HepG2 (cell line): ENCODE data around the gene EEA1. TPM values are rescaled to one million over a fixed set of nuclear protein-coding genes. Genes with fewer than 3 reads are reported as not detected.
A peak's percentile ranks its signal among the peaks of the same experiment; 100 is the strongest.

Experiments used
- KDM2A ChIP-seq: sonication (generic); formaldehyde crosslinking; IDR thresholded peaks from 2 replicates; pipeline ENCODE4 v1.4.0; 2020; ENCODE audit warnings: low read depth, missing genetic modification reagents, borderline replicate concordance
- PREB ChIP-seq: sonication (generic); formaldehyde crosslinking; IDR thresholded peaks from 2 replicates; pipeline ENCODE4 v1.4.0; 2020; ENCODE audit warnings: missing genetic modification reagents
- ZBTB20 ChIP-seq: sonication (generic); formaldehyde crosslinking; IDR thresholded peaks from 2 replicates; pipeline ENCODE4 v1.8.1; 2023; ENCODE audit warnings: missing genetic modification reagents, low read depth, mild to moderate bottlenecking, borderline replicate concordance
- ZNF280D ChIP-seq: sonication (generic); formaldehyde crosslinking; IDR thresholded peaks from 2 replicates; pipeline ENCODE4 v1.5.1; 2020; ENCODE audit warnings: mild to moderate bottlenecking, missing genetic modification reagents
- ZNF329 ChIP-seq: sonication (generic); formaldehyde crosslinking; IDR thresholded peaks from 2 replicates; pipeline ENCODE4 v1.9.0; 2021; ENCODE audit warnings: low read depth, mild to moderate bottlenecking, missing genetic modification reagents
- ZNF33A ChIP-seq: sonication (generic); formaldehyde crosslinking; IDR thresholded peaks from 2 replicates; pipeline ENCODE4 v1.5.1; 2020; ENCODE audit warnings: missing genetic modification reagents, mild to moderate bottlenecking, moderate library complexity, borderline replicate concordance
- ZNF33B ChIP-seq: sonication (generic); formaldehyde crosslinking; IDR thresholded peaks from 2 replicates; pipeline ENCODE4 v1.5.1; 2020; ENCODE audit warnings: mild to moderate bottlenecking, missing genetic modification reagents
- ZNF724P ChIP-seq: sonication (generic); formaldehyde crosslinking; IDR thresholded peaks from 2 replicates; pipeline ENCODE4 v1.8.0; 2022; ENCODE audit warnings: missing genetic modification reagents, borderline replicate concordance
- polyA plus RNA-seq, 8 experiments: library from polyadenylated mRNA; depleted of rRNA in 3 of 8; stranded (reverse) in 7 of 8; unstranded in 1 of 8; fragments of >200 nt; fragmentation: Illumina TruSeq in 4 of 8; extraction: Trizol in 4 of 8; gene quantifications; 2 replicates each; pipeline versions ENCODE4 v1.2.1 to v1.2.3, GENCODE V29; 2011 to 2016; ENCODE audit warnings: low read depth in 4 of 8, missing spikeins in 1 of 8, mixed read lengths in 1 of 8; ENCODE audit not compliant: insufficient read depth in 1 of 8
- total RNA-seq, 5 experiments: library from RNA; depleted of rRNA; stranded (reverse); fragments of >200 nt; fragmentation: Illumina TruSeq; extraction: Trizol; gene quantifications; 2 replicates each; pipeline ENCODE4 v1.2.3, GENCODE V29; 2016; ENCODE audit warnings: low read depth in 1 of 5
- TF ChIP-seq, protein P1 (sequence below): sonication (generic); formaldehyde crosslinking; IDR thresholded peaks from 2 replicates; pipeline ENCODE4 v1.4.0; 2020; ENCODE audit warnings: mild to moderate bottlenecking, missing genetic modification reagents, borderline replicate concordance
- TF ChIP-seq, protein P2 (sequence below): sonication (generic); formaldehyde crosslinking; IDR thresholded peaks from 2 replicates; pipeline ENCODE4 v1.8.1; 2022; ENCODE audit warnings: low read depth, mild to moderate bottlenecking, missing genetic modification reagents
- TF ChIP-seq, protein P3 (sequence below): sonication (generic); formaldehyde crosslinking; IDR thresholded peaks from 2 replicates; pipeline ENCODE4 v1.4.0; 2020; ENCODE audit warnings: mild to moderate bottlenecking, missing genetic modification reagents, borderline replicate concordance

Gene EEA1
- total and polyA plus RNA-seq, 2 of the 13 experiments (the other 11 are each of a cell fraction or from before 2014, with no cell fraction given): 5.0 to 19.3 TPM

GRCh38 chr12:92928962-92929915 is at the start of gene EEA1 (continued):
- TF ChIP-seq, protein P1, sequence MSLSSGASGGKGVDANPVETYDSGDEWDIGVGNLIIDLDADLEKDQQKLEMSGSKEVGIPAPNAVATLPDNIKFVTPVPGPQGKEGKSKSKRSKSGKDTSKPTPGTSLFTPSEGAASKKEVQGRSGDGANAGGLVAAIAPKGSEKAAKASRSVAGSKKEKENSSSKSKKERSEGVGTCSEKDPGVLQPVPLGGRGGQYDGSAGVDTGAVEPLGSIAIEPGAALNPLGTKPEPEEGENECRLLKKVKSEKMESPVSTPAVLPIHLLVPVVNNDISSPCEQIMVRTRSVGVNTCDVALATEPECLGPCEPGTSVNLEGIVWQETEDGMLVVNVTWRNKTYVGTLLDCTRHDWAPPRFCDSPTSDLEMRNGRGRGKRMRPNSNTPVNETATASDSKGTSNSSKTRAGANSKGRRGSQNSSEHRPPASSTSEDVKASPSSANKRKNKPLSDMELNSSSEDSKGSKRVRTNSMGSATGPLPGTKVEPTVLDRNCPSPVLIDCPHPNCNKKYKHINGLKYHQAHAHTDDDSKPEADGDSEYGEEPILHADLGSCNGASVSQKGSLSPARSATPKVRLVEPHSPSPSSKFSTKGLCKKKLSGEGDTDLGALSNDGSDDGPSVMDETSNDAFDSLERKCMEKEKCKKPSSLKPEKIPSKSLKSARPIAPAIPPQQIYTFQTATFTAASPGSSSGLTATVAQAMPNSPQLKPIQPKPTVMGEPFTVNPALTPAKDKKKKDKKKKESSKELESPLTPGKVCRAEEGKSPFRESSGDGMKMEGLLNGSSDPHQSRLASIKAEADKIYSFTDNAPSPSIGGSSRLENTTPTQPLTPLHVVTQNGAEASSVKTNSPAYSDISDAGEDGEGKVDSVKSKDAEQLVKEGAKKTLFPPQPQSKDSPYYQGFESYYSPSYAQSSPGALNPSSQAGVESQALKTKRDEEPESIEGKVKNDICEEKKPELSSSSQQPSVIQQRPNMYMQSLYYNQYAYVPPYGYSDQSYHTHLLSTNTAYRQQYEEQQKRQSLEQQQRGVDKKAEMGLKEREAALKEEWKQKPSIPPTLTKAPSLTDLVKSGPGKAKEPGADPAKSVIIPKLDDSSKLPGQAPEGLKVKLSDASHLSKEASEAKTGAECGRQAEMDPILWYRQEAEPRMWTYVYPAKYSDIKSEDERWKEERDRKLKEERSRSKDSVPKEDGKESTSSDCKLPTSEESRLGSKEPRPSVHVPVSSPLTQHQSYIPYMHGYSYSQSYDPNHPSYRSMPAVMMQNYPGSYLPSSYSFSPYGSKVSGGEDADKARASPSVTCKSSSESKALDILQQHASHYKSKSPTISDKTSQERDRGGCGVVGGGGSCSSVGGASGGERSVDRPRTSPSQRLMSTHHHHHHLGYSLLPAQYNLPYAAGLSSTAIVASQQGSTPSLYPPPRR (CRISPR knock-in tag): peak; percentile 76
- no peak; the same call in 1 of the 2 replicates for TF ChIP-seq ZNF724P (CRISPR knock-in tag)
- TF ChIP-seq ZBTB20 (CRISPR knock-in tag): peak; percentile 77; the same call in 1 of the 2 replicates
- peak; percentile 90; the same call in 1 of the 2 replicates for TF ChIP-seq ZNF33B (CRISPR knock-in tag)
- TF ChIP-seq PREB (CRISPR knock-in tag): no peak
- TF ChIP-seq, protein P2, sequence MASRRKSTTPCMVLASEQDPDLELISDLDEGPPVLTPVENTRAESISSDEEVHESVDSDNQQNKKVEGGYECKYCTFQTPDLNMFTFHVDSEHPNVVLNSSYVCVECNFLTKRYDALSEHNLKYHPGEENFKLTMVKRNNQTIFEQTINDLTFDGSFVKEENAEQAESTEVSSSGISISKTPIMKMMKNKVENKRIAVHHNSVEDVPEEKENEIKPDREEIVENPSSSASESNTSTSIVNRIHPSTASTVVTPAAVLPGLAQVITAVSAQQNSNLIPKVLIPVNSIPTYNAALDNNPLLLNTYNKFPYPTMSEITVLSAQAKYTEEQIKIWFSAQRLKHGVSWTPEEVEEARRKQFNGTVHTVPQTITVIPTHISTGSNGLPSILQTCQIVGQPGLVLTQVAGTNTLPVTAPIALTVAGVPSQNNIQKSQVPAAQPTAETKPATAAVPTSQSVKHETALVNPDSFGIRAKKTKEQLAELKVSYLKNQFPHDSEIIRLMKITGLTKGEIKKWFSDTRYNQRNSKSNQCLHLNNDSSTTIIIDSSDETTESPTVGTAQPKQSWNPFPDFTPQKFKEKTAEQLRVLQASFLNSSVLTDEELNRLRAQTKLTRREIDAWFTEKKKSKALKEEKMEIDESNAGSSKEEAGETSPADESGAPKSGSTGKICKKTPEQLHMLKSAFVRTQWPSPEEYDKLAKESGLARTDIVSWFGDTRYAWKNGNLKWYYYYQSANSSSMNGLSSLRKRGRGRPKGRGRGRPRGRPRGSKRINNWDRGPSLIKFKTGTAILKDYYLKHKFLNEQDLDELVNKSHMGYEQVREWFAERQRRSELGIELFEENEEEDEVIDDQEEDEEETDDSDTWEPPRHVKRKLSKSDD (CRISPR knock-in tag): peak; percentile 75; the same call in 1 of the 2 replicates
- TF ChIP-seq, protein P3, sequence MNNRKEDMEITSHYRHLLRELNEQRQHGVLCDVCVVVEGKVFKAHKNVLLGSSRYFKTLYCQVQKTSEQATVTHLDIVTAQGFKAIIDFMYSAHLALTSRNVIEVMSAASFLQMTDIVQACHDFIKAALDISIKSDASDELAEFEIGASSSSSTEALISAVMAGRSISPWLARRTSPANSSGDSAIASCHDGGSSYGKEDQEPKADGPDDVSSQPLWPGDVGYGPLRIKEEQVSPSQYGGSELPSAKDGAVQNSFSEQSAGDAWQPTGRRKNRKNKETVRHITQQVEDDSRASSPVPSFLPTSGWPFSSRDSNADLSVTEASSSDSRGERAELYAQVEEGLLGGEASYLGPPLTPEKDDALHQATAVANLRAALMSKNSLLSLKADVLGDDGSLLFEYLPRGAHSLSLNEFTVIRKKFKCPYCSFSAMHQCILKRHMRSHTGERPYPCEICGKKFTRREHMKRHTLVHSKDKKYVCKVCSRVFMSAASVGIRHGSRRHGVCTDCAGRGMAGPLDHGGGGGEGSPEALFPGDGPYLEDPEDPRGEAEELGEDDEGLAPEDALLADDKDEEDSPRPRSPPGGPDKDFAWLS (CRISPR knock-in tag): no peak
- TF ChIP-seq ZNF33A (CRISPR knock-in tag): no peak
- peak; percentile 75; the same call in 1 of the 2 replicates for TF ChIP-seq ZNF329 (CRISPR knock-in tag)
- TF ChIP-seq KDM2A: peak; percentile 83; the same call in 1 of the 2 replicates
- TF ChIP-seq ZNF280D (CRISPR knock-in tag): no peak
